ENCODE data around the gene CCDC187.

CCDC187 gene

GRCh38 chr9:136299541-136299940 lies 4.4 kb downstream of the CCDC187 start:
- no peak for DNase-seq (ENCODE audit: low read depth in 2 of 2, low spot score in 1 of 2)

GRCh38 chr9:136299116-136299515 lies 4.8 kb downstream of the CCDC187 start:
- DNase-seq (ENCODE audit: low read depth in 2 of 2, low spot score in 1 of 2), result no peak

DNA sequence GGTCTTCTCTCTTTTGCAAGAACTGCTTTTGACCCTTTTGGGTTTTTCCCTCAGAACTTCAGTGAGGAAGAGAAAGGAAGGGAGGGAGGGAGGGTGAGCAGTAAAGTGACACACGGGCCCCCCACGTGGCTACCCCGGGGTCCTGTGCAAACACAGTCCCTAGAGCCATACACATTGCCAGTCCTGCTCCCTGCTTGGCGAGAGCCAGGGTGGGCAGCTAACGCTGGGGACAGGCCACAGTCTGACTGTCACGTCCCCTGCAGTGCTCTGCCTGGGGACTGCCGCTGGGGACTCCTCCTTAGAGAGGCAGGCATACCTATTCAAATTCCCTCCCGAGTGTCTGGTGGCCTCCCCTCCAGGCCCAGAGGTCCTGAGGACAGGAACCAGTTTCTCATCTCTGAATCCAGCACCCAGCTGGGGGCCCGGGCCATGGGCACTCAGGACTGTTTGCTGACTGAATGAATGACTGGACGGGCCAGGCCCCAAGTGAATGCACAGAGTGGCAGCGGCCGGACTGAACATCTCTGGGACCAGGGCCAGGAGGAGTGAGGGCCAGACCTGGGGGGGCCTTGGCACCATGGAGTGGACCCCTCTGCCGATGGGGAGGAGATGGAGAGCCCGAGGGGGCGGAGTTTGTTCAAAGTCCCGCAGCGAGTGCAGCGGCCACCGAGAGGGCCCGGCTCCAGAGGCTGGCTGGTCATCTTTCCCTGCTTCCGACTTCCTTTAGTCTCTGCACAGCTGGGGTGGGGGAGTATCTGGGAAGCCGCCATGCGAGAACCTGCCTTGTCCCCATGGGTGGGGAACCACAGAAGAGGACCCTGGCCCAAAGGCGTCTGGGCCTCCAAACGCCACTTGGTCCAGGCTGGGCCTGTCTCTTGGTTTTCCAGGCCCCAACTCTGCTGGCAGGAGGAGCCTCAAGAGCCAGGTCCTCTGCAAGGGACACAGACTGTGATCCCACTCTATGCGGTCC lies 5.8 kb downstream of the CCDC187 start:
- DNase-seq (ENCODE audit: low read depth in 2 of 2, low spot score in 1 of 2), result no peak

GRCh38 chr9:136297016-136297691 lies 6.7 kb downstream of the CCDC187 start:
- DNase-seq (ENCODE audit: low read depth in 2 of 2, low spot score in 1 of 2), result no peak

DNA sequence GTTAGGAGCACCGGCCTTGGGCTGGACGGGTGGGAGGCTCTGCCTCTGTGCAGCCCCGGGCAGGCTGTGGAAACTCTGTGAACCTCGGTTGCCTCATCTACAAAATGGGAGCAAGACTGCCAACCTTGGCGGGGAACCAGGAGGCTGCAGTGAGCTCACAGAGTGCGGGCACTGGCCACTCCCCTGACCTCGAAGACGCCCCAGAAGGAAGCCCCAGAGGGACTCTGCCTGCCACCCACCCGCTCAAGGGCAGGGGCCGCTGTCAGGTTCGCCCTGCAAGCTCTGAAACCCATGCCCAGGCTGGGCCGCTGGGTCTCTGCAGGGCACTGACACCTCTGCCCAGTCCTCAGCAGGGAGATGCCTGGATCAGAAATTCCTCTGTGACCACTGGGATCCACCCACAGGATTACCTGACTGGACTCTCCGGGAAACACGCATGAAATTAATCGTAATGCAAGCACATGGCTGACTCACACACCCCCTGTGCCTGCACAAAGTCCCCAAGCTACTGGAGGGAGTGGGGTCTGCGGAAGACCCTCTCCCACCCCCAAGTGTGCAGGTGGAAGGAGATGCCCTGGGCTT lies 7.4 kb downstream of the CCDC187 start:
- no peak for DNase-seq (ENCODE audit: low read depth in 2 of 2, low spot score in 1 of 2)

GRCh38 chr9:136295542-136296433 lies 8.1 kb downstream of the CCDC187 start:
- no peak for DNase-seq (ENCODE audit: low read depth in 2 of 2, low spot score in 1 of 2)

DNA sequence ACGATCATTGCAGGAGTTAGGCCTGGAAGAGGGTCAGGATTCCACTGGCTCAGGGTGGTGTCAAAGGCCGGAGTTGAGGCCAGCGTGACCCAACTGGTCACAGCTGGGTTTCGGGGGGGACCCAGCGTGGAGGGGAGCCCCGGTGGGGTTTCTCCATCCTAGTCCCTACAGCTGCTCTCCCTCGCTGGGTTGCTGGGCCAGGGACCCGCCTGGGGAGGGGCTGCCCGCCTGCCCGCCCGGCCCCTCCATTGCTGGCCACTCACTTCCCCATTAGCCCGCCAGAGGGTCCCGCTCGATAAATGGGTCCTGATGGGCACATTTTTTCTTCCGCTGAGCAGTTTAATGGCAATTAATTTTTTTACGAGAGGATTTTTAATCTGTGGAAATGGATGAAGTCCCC lies 8.8 kb downstream of the CCDC187 start:
- DNase-seq (ENCODE audit: low read depth in 2 of 2, low spot score in 1 of 2), result no peak

DNA sequence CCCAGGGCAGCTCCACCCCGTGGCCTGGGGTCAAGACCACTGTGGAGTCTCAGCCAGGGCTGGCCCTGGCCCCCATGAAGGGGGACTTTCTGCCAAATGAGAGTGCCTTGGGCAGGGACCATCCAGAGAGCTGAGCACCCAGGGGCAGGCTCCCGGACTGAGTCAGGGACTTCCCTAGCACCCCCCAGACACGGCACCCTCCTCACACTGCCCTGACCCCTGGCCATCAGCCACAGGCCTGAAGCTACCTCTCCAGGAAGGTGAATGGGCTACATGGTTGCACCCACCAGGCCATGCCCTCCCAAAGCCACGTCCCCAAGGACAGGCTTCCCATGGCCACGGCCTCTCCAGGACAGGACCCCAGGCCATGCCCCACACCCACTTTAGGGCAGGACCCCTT lies 9.5 kb downstream of the CCDC187 start:
- no peak for DNase-seq (ENCODE audit: low read depth in 2 of 2, low spot score in 1 of 2)

GRCh38 chr9:136293476-136294077 lies 10.3 kb downstream of the CCDC187 start:
- no peak for DNase-seq (ENCODE audit: low read depth in 2 of 2, low spot score in 1 of 2)

GRCh38 chr9:136292591-136293448 lies 11.1 kb downstream of the CCDC187 start:
- DNase-seq (ENCODE audit: low read depth in 2 of 2, low spot score in 1 of 2), result no peak

DNA sequence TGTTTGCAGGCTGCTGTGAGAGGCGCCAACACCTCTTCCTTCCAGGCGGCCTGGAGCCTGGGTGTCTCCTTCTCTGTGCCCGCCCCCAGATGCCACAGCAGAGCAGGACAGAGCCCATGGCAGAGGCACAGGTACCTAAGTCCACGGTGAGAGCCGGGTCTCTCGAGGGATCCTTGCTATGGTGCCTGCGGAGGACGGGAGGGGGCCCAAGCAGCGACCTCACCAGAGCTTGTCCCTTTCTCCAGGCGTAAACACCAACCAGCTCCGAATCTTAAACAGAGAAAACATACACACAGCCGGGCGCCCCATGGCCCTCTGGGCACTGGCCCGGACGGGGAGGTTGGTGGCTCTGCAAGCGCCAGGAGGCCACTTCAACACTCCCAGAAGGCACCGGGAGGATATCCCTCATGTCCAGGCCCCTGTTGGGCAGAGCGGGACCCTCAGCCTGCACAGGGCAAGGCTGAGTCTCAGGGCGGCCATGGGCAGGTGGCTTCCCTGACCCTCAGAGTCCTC lies 11.8 kb downstream of the CCDC187 start:
- DNase-seq (ENCODE audit: low read depth in 2 of 2, low spot score in 1 of 2), result no peak

DNA sequence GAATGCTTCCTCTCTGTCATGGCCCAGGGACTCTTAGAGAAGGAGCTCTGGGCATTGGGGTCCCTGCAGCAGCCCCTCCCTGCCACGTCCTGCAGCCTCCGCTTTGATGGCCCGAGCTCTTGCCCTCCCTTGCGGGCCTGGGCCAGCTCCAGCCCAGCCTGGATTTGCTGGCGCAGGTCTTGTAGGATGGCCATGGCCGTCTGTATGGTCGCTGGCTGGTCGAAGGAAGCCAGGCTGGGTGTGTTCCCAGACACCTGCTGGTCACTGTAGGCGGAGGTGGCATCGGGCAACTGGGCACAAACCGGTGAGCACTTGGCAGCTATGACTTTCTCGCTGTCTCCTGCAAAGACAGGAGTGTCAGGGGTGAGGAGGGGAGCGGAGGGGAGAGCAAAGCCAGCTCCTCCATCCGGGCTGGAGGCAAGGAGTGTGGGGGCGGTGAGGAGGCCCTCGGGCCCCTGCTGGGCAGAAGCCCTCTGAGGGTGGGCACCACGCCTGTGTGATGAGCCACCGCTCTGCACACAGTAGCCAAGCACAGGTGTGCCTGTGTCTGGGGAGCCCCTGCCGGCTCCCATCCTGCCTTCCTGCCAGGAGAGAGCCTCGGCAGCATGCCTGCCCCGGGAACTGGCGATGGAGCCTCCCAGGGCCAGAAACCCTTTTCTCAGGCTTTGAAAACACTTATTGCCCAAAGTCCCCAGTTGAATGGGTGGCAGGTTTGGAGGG lies 12.4 kb downstream of the CCDC187 start:
- no peak for DNase-seq (ENCODE audit: low read depth in 2 of 2, low spot score in 1 of 2)

DNA sequence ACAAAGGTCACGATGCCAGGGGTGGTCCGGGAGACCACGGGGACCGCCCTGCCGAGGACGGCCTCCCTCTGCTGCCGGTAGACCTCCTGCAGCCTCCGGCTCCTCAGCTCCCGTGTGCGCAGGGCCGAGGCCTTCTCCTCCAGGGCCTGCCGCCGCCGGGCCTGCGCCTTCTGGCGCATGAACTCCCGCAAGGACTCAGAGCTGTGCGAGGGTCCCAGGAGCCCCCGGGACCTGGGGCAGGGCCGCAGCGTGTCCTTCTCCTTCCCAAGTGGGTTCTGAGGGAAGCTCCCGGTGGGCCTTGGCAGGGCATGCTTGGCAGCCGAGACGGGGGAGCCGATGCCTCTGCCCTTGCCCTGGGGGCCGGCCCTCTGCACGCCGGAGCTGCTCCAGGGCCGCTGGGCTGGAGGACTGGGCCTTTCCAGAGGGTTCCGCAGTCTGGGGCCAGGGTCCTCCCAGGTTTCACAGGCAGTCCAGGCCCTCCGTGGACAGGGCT lies 13.3 kb downstream of the CCDC187 start:
- no peak for DNase-seq (ENCODE audit: low read depth in 2 of 2, low spot score in 1 of 2)

DNA sequence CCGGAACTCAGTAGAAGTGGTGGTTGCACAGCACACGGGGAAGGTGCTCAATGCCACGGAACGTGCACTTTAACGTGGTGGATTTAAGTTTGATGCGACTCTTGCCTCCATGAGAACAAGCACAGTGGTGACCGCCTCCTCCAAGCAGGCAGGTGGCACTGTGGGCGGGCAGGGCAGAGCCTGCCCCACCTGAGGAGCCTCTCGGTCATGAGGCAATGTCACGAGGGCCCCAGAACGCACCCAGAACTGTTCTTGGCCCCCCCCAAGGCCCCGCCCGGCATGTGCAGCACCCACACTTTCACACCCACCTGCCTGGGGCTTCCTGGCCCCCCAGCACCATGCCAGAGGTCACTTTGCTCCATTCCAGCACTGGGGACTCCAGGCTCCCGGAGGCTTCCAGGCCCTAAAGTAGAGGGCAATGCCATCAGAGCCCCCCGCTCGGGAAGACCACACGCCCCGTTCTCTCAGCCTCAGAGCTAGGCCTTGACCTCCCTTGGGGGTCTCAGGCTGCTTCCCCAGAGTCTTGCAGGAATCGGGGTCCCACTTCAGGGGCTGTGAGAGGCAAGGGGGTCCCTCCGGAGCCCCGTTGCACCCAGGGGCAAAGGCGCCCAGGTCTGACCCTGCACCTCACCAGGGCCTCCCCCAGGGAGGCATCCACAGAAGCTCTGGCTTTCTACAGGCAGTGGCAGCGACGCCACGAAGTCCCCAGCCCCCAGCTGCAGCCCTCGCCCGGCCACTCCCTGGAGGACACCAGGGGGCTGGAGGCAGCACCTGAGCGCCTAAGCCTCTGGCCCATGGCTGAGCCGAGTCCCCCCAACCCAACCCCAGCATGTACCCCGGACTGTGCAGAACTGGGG lies 14.0 kb downstream of the CCDC187 start:
- no peak for DNase-seq (ENCODE audit: low read depth in 2 of 2, low spot score in 1 of 2)

GRCh38 chr9:136287960-136288753 lies 15.7 kb downstream of the CCDC187 start:
- DNase-seq (ENCODE audit: low read depth in 2 of 2, low spot score in 1 of 2), result no peak

GRCh38 chr9:136286987-136287379 lies 16.9 kb downstream of the CCDC187 start:
- DNase-seq (ENCODE audit: low read depth in 2 of 2, low spot score in 1 of 2), result no peak
